Mammary epithelial cell (primary cell): ENCODE measurements around the gene ZFP1.

Experiments used
- EZH2 ChIP-seq: IDR thresholded peaks from 2 replicates; pipeline ENCODE4 v1.6.1; 2012; ENCODE audit warnings: low read length, inconsistent platforms, borderline replicate concordance
- TF ChIP-seq, protein P1 (sequence below), 2 donors: IDR thresholded peaks in 1 of 2; conservative IDR thresholded peaks in 1 of 2; 2 replicates each; pipeline ENCODE4 v1.5.1; 2011 to 2012; ENCODE audit warnings: inconsistent platforms in 2 of 2, low read length in 2 of 2, mild to moderate bottlenecking in 2 of 2, control low read depth in 1 of 2, low read depth in 1 of 2; ENCODE audit not compliant: insufficient read depth in 1 of 2; ENCODE audit errors: extremely low read depth in 1 of 2

DNA sequence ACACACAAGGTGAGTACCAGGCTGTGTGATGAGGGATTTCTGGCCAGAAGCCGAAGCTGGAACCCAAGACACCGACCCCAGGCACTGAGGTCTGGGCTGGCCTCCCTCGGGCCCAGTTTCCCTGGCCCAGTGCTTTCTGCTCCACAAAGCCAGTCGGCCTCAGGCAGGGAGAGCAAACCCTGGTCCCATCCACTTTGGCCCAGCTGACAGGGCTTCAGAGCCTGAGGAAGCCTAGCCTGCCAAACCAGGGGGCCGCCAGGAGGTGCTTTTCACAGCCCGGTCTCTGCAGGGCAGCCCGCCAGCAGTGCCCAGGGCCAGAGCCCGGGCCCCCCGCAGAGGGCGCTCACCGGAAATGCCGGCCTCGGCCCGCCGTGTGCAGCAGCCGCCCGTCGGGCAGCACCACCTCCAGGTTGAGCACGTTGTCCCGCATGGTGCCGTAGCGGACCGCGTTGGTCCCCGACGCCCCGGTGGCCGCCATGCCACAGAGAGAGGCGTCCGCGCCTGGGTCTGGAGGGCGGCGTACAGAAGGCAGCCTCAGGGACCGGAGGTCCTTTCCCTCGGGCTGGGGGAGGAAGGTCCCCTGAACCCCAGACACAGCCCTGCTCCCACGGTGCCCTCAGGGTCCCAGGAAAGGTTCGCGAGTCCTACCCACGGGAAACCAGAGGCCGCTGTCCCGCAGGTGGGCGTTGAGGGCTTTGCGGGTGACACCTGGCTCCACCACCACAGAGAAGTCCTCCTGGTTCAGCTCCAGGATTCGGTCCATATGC lies 34.0 kb upstream of the ZFP1 start:
- TF ChIP-seq, protein P1, sequence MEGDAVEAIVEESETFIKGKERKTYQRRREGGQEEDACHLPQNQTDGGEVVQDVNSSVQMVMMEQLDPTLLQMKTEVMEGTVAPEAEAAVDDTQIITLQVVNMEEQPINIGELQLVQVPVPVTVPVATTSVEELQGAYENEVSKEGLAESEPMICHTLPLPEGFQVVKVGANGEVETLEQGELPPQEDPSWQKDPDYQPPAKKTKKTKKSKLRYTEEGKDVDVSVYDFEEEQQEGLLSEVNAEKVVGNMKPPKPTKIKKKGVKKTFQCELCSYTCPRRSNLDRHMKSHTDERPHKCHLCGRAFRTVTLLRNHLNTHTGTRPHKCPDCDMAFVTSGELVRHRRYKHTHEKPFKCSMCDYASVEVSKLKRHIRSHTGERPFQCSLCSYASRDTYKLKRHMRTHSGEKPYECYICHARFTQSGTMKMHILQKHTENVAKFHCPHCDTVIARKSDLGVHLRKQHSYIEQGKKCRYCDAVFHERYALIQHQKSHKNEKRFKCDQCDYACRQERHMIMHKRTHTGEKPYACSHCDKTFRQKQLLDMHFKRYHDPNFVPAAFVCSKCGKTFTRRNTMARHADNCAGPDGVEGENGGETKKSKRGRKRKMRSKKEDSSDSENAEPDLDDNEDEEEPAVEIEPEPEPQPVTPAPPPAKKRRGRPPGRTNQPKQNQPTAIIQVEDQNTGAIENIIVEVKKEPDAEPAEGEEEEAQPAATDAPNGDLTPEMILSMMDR (conservative IDR thresholded peaks at IDR 0.05 in 1 of 2, IDR thresholded peaks at IDR 0.05 in 1 of 2; ENCODE audit: extremely low read depth in 1 of 2, insufficient read depth in 1 of 2, low read depth in 1 of 2, low read length in 2 of 2), result no peak
- no peak for TF ChIP-seq EZH2
